Measurements from ENCODE around the gene CRACR2B.

CRACR2B gene

GRCh38 chr11:823441-824291, 4.1 kb upstream of the CRACR2B start:
- no peak for TF ChIP-seq CTCF (IDR thresholded peaks at IDR 0.05; ENCODE audit: low read depth, low read length, missing control alignments)
- DNase-seq = no peak
- no peak overlapping the region for H3K27ac ChIP-seq
- H3K36me3 ChIP-seq (replicated peaks) = peaks cover 20% of the 10 kb centered on the region
- H3K27me3 ChIP-seq (replicated peaks) = no peaks in the 10 kb centered on the region
- H3K4me3 ChIP-seq (ENCODE audit: low read depth, low read length) = no peak overlapping the region
- in situ Hi-C loops (cut with HindIII; ENCODE audit: low pct_ligation_motif_present, low sequenced_read_pairs) = no loop called here

GRCh38 chr11:824292-824880, 3.3 kb upstream of the CRACR2B start:
- no peaks in the 10 kb centered on the region for H3K27me3 ChIP-seq (replicated peaks)
- H3K36me3 ChIP-seq (replicated peaks) = peaks cover 20% of the 10 kb centered on the region
- H3K27ac ChIP-seq = no peak overlapping the region
- in situ Hi-C loops (cut with HindIII; ENCODE audit: low pct_ligation_motif_present, low sequenced_read_pairs) = no loop called here
- TF ChIP-seq CTCF (IDR thresholded peaks at IDR 0.05; ENCODE audit: low read depth, low read length, missing control alignments) = no peak
- no peak for DNase-seq
- H3K4me3 ChIP-seq (ENCODE audit: low read depth, low read length) = no peak overlapping the region

GRCh38 chr11:824942-825341, 2.8 kb upstream of the CRACR2B start:
- in situ Hi-C loops (cut with HindIII; ENCODE audit: low pct_ligation_motif_present, low sequenced_read_pairs) = no loop called here
- Histone ChIP-seq H3K36me3 (replicated peaks) (peaks cover 20% of the 10 kb centered on the region), H3K27ac (no peak overlapping the region), H3K27me3 (replicated peaks) (no peaks in the 10 kb centered on the region), H3K4me3 (ENCODE audit: low read depth, low read length) (no peak overlapping the region)
- no peak for DNase-seq
- TF ChIP-seq CTCF (IDR thresholded peaks at IDR 0.05; ENCODE audit: low read depth, low read length, missing control alignments) = no peak

GRCh38 chr11:825366-826226, 2.1 kb upstream of the CRACR2B start:
- Histone ChIP-seq H3K27me3 (replicated peaks) (no peaks in the 10 kb centered on the region), H3K27ac (no peak overlapping the region), H3K4me3 (ENCODE audit: low read depth, low read length) (no peak overlapping the region), H3K36me3 (replicated peaks) (peaks cover 20% of the 10 kb centered on the region)
- in situ Hi-C loops (cut with HindIII; ENCODE audit: low pct_ligation_motif_present, low sequenced_read_pairs) = no loop called here
- no peak for DNase-seq
- no peak for TF ChIP-seq CTCF (IDR thresholded peaks at IDR 0.05; ENCODE audit: low read depth, low read length, missing control alignments)

GRCh38 chr11:826227-826621, 1.5 kb upstream of the CRACR2B start:
- H3K36me3 ChIP-seq (replicated peaks) = peaks cover 20% of the 10 kb centered on the region
- no peak overlapping the region for H3K27ac ChIP-seq
- TF ChIP-seq CTCF (IDR thresholded peaks at IDR 0.05; ENCODE audit: low read depth, low read length, missing control alignments) = no peak
- in situ Hi-C loops (cut with HindIII; ENCODE audit: low pct_ligation_motif_present, low sequenced_read_pairs) = no loop called here
- DNase-seq = no peak
- no peak overlapping the region for H3K4me3 ChIP-seq (ENCODE audit: low read depth, low read length)
- H3K27me3 ChIP-seq (replicated peaks) = no peaks in the 10 kb centered on the region
